Tibial nerve (tissue), 4 donors: ENCODE data around the gene GPR15. TPM values are rescaled to one million over a fixed set of nuclear protein-coding genes. Genes with fewer than 3 reads are reported as not detected.
A peak's percentile ranks its signal among the peaks of the same experiment; 100 is the strongest.

Source experiments
- DNase-seq, 2 donors: peaks; one replicate each; pipeline ENCODE4 v3.0.0-alpha.2; 2019; ENCODE audit warnings: low spot score in 2 of 2
- H3K27ac ChIP-seq, 4 donors: fragments of 200-600 bp; sonication (generic) in 3 of 4; one replicate each; pipeline ENCODE4 v1.5.1; 2017 to 2019; ENCODE audit warnings: mild to moderate bottlenecking in 1 of 4
- H3K27me3 ChIP-seq, 2 donors: fragments of 200-600 bp; sonication (generic) in 1 of 2; one replicate each; pipeline versions ENCODE4 v1.5.1 to v1.6.0; 2017 to 2019
- H3K36me3 ChIP-seq, 3 donors: fragments of 200-600 bp; sonication (generic); one replicate each; pipeline ENCODE4 v1.5.1; 2018 to 2019
- H3K4me1 ChIP-seq, 4 donors: fragments of 200-600 bp; sonication (generic) in 3 of 4; one replicate each; pipeline ENCODE4 v1.5.1; 2017 to 2019
- H3K4me3 ChIP-seq, 4 donors: fragments of 200-600 bp; sonication (generic) in 3 of 4; one replicate each; pipeline ENCODE4 v1.5.1; 2017 to 2019; ENCODE audit warnings: mild to moderate bottlenecking in 1 of 4, moderate library complexity in 1 of 4
- H3K9me3 ChIP-seq, 4 donors: fragments of 200-600 bp; sonication (generic) in 3 of 4; one replicate each; pipeline ENCODE4 v1.5.1; 2017 to 2019
- CTCF ChIP-seq, 5 experiments: fragments of 200-600 bp in 3 of 5; fragments of 450-650 bp in 2 of 5; sonication (generic) in 3 of 5; IDR thresholded peaks; one replicate each; pipeline ENCODE4 v1.5.1; 2016 to 2019; ENCODE audit warnings: antibody characterized with exemption in 5 of 5, mild to moderate bottlenecking in 3 of 5, moderate library complexity in 2 of 5
- EP300 ChIP-seq, 2 donors: sonication (generic); formaldehyde crosslinking; IDR thresholded peaks; one replicate each; pipeline ENCODE4 v1.6.1; 2017; ENCODE audit warnings: antibody characterized with exemption in 2 of 2, mild to moderate bottlenecking in 1 of 2
- POLR2A ChIP-seq, 2 donors: fragments of 450-650 bp; IDR thresholded peaks; one replicate each; pipeline ENCODE4 v1.6.1; 2017; ENCODE audit warnings: antibody characterized with exemption in 2 of 2, mild to moderate bottlenecking in 2 of 2, moderate library complexity in 2 of 2
- WGBS, 2 donors: methylation state at CpG; one replicate each; pipeline ENCODE4 v1.1.5; 2018; 5-methylcytosine and 5-hydroxymethylcytosine counted together
- total RNA-seq, 4 donors: library from RNA; depleted of rRNA; stranded (reverse); fragments of >200 nt; gene quantifications; one replicate each; pipeline ENCODE4 v1.1.0, GENCODE V29; 2016

GPR15 gene
- total RNA-seq, 4 donors from 2014 or later = not detected

GRCh38 chr3:98534734-98535133, 3.0 kb downstream of the GPR15 start:
- H3K4me3 ChIP-seq = no peak overlapping the region
- H3K9me3 ChIP-seq = no peaks in the 10 kb centered on the region
- H3K27ac ChIP-seq = no peak overlapping the region
- DNase-seq = no peak
- H3K36me3 ChIP-seq = peaks cover 0 to 2% (median 0%) of the 10 kb centered on the region in 3 donors
- H3K4me1 ChIP-seq = no peaks in the 10 kb centered on the region
- 87 to 91% methylated on average over 1 of the region's 1 CpG for WGBS, 2 donors
- no peaks in the 10 kb centered on the region for H3K27me3 ChIP-seq
- TF ChIP-seq CTCF (IDR thresholded peaks at IDR 0.05) (no peak), POLR2A (IDR thresholded peaks at IDR 0.05) (no peak), EP300 (IDR thresholded peaks at IDR 0.05) (no peak)

GRCh38 chr3:98536456-98537017, 4.8 kb downstream of the GPR15 start:
- DNase-seq = no peak
- no peak overlapping the region for H3K4me3 ChIP-seq

GRCh38 chr3:98540346-98540745, 8.6 kb downstream of the GPR15 start:
- no peak for DNase-seq
- Histone ChIP-seq H3K27ac (no peak overlapping the region), H3K27me3 (no peaks in the 10 kb centered on the region), H3K36me3 (peaks cover 0 to 2% (median 0%) of the 10 kb centered on the region in 3 donors), H3K4me1 (no peaks in the 10 kb centered on the region), H3K4me3 (no peak overlapping the region), H3K9me3 (no peaks in the 10 kb centered on the region)
- 84 to 86% methylated on average over 3 of the region's 3 CpGs for WGBS, 2 donors
- no peak for TF ChIP-seq CTCF (IDR thresholded peaks at IDR 0.05)
- TF ChIP-seq POLR2A (IDR thresholded peaks at IDR 0.05) = no peak
- no peak for TF ChIP-seq EP300 (IDR thresholded peaks at IDR 0.05)

More at GRCh38 chr3:98536456-98537017, 4.8 kb downstream of the GPR15 start:
- Histone ChIP-seq H3K27me3 (no peaks in the 10 kb centered on the region), H3K27ac (peak overlapping the region in 1 of 4 donors; percentile 37), H3K9me3 (no peaks in the 10 kb centered on the region), H3K4me1 (no peaks in the 10 kb centered on the region), H3K36me3 (peaks cover 0 to 2% (median 0%) of the 10 kb centered on the region in 3 donors)
- 88 to 93% methylated on average over 6 of the region's 6 CpGs for WGBS, 2 donors
- TF ChIP-seq EP300 (IDR thresholded peaks at IDR 0.05) (no peak), CTCF (IDR thresholded peaks at IDR 0.05) (no peak), POLR2A (IDR thresholded peaks at IDR 0.05) (no peak)

GRCh38 chr3:98541695-98542094, 9.9 kb downstream of the GPR15 start:
- TF ChIP-seq CTCF (IDR thresholded peaks at IDR 0.05) = no peak
- no peak for TF ChIP-seq EP300 (IDR thresholded peaks at IDR 0.05)
- TF ChIP-seq POLR2A (IDR thresholded peaks at IDR 0.05) = no peak
- Histone ChIP-seq H3K27me3 (no peaks in the 10 kb centered on the region), H3K4me1 (no peaks in the 10 kb centered on the region), H3K27ac (no peak overlapping the region), H3K36me3 (no peaks in the 10 kb centered on the region), H3K4me3 (no peak overlapping the region), H3K9me3 (no peaks in the 10 kb centered on the region)
- no peak for DNase-seq
- WGBS, 2 donors = 93 to 95% methylated on average over 1 of the region's 1 CpG

GRCh38 chr3:98542623-98543022, 10.8 kb downstream of the GPR15 start:
- TF ChIP-seq EP300 (IDR thresholded peaks at IDR 0.05) = no peak
- no peak for TF ChIP-seq CTCF (IDR thresholded peaks at IDR 0.05)
- no peak for TF ChIP-seq POLR2A (IDR thresholded peaks at IDR 0.05)
- Histone ChIP-seq H3K4me1 (no peaks in the 10 kb centered on the region), H3K36me3 (no peaks in the 10 kb centered on the region), H3K27ac (no peak overlapping the region), H3K27me3 (no peaks in the 10 kb centered on the region), H3K4me3 (no peak overlapping the region), H3K9me3 (no peaks in the 10 kb centered on the region)
- WGBS, 2 donors = 75 to 83% methylated on average over 1 of the region's 1 CpG
- DNase-seq = no peak
